ENCODE data around the gene SBNO2. TPM values are rescaled to one million over a fixed set of nuclear protein-coding genes. Genes with fewer than 3 reads are reported as not detected.
"Not testable (repeated sequence)": the region's sequence is repeated elsewhere in the genome, so short reads cannot be mapped to it uniquely, and the experiment has no call there.

Gene SBNO2
- total and polyA plus RNA-seq, 12 donors = 12.6 to 61.3 (median 16.1) TPM

- TF ChIP-seq CTCF (IDR thresholded peaks at IDR 0.05) = no peak
- H3K4me3 ChIP-seq = no peak overlapping the region
- WGBS, 2 donors = 83 to 86% methylated on average over 32 to 33 of the region's 33 CpGs
- no peaks in the 10 kb centered on the region for H3K27me3 ChIP-seq
- intact Hi-C loops (cut with DNase I) = loop anchor here in 1 of 10 donors (2.0 kb wide), 1 partner anchor 57 kb away; the partner anchor contains the start of gene CIRBP
- peak overlapping the region in 3 of 10 donors; percentile 26 to 64 (median 31) for H3K27ac ChIP-seq
- DNase-seq = peak in 1 of 2 donors; percentile 13
- H3K36me3 ChIP-seq = peaks cover 0 to 25% (median 6%) of the 10 kb centered on the region in 9 donors
- H3K9me3 ChIP-seq = no peaks in the 10 kb centered on the region
- ATAC-seq = no peak
- H3K4me1 ChIP-seq = peaks cover 45 to 99% (median 89%) of the 10 kb centered on the region in 9 donors
Observed at GRCh38 chr19:1211494-1212234, 37.6 kb upstream of the SBNO2 start.

- Histone ChIP-seq H3K4me3 (no peak overlapping the region), H3K27me3 (no peaks in the 10 kb centered on the region), H3K27ac (peak overlapping the region in 4 of 10 donors; percentile 14 to 87 (median 40)), H3K36me3 (peaks cover 0 to 21% (median 6%) of the 10 kb centered on the region in 9 donors), H3K4me1 (peaks cover 37 to 86% (median 76%) of the 10 kb centered on the region in 9 donors), H3K9me3 (no peaks in the 10 kb centered on the region)
- DNase-seq = no peak
- TF ChIP-seq CTCF (IDR thresholded peaks at IDR 0.05) = no peak
- no peak for ATAC-seq
- intact Hi-C loops (cut with DNase I) = loop anchor here in 1 of 10 donors (2.0 kb wide), 1 partner anchor 59 kb away; the partner anchor contains the start of gene CIRBP
- 87 to 94% methylated on average over 13 of the region's 13 CpGs for WGBS, 2 donors
Observed at GRCh38 chr19:1210227-1210538, 36.1 kb upstream of the SBNO2 start.

GRCh38 chr19:1208830-1209229 is 34.8 kb upstream of the SBNO2 start:
- peaks cover 30 to 78% (median 72%) of the 10 kb centered on the region in 9 donors for H3K4me1 ChIP-seq
- H3K36me3 ChIP-seq = peaks cover 0 to 21% (median 6%) of the 10 kb centered on the region in 9 donors
- intact Hi-C loops (cut with DNase I); DNase-seq; ATAC-seq; H3K27me3 ChIP-seq; H3K9me3 ChIP-seq: not testable (repeated sequence)
- H3K4me3 ChIP-seq = peak overlapping the region in 1 of 10 donors; percentile 94
- WGBS, 2 donors = 71 to 73% methylated on average over 10 of the region's 10 CpGs
- H3K27ac ChIP-seq = peak overlapping the region in 7 of 10 donors; percentile 10 to 96 (median 87)

- 2% methylated on average over 38 of the region's 38 CpGs for WGBS, 2 donors
- Histone ChIP-seq H3K27ac (peak overlapping the region; percentile 62 to 96 (median 88)), H3K27me3 (no peaks in the 10 kb centered on the region), H3K4me1 (peaks cover 23 to 68% (median 56%) of the 10 kb centered on the region in 9 donors), H3K36me3 (peaks cover 0 to 14% (median 5%) of the 10 kb centered on the region in 9 donors), H3K4me3 (peak overlapping the region; percentile 69 to 94 (median 80)), H3K9me3 (no peaks in the 10 kb centered on the region)
- ATAC-seq (peak; percentile 0 to 27 (median 4)), DNase-seq (no peak)
- intact Hi-C loops (cut with DNase I) = no loop called here
- no peak for TF ChIP-seq CTCF (IDR thresholded peaks at IDR 0.05)
Observed at GRCh38 chr19:1206864-1207450, 32.9 kb upstream of the SBNO2 start.

Data from heart right ventricle (tissue), 16 donors.